Measurements from ENCODE around the gene ANXA9. TPM values are rescaled to one million over a fixed set of nuclear protein-coding genes. Genes with fewer than 3 reads are reported as not detected.

The ANXA9 gene
- total and polyA plus RNA-seq, 7 donors = 0.07 to 0.10 (median 0.07) TPM; not detected in 4

- H3K4me3 ChIP-seq = no peak overlapping the region
- intact Hi-C loops (cut with DNase I) = no loop called here
- H3K4me1 ChIP-seq = no peaks in the 10 kb centered on the region
- peaks cover 5 to 13% of the 10 kb centered on the region in 2 donors for H3K36me3 ChIP-seq (ENCODE audit: insufficient read depth in 1 of 2, low read depth in 1 of 2)
- H3K9me3 ChIP-seq = no peaks in the 10 kb centered on the region
- no peak for ATAC-seq
- no peaks in the 10 kb centered on the region for H3K27me3 ChIP-seq (ENCODE audit: insufficient read depth in 3 of 3, low read length in 2 of 3)
- no peak overlapping the region for H3K27ac ChIP-seq
- 90 to 95% (median 90%) methylated on average over 3 of the region's 3 CpGs for WGBS, 3 donors
- TF ChIP-seq, protein P1, sequence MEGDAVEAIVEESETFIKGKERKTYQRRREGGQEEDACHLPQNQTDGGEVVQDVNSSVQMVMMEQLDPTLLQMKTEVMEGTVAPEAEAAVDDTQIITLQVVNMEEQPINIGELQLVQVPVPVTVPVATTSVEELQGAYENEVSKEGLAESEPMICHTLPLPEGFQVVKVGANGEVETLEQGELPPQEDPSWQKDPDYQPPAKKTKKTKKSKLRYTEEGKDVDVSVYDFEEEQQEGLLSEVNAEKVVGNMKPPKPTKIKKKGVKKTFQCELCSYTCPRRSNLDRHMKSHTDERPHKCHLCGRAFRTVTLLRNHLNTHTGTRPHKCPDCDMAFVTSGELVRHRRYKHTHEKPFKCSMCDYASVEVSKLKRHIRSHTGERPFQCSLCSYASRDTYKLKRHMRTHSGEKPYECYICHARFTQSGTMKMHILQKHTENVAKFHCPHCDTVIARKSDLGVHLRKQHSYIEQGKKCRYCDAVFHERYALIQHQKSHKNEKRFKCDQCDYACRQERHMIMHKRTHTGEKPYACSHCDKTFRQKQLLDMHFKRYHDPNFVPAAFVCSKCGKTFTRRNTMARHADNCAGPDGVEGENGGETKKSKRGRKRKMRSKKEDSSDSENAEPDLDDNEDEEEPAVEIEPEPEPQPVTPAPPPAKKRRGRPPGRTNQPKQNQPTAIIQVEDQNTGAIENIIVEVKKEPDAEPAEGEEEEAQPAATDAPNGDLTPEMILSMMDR (IDR thresholded peaks at IDR 0.05) = no peak
- DNase-seq = no peak
Measured at GRCh38 chr1:151039521-151039920, 57.4 kb downstream of the ANXA9 start.

GRCh38 chr1:151043163-151043562, 61.1 kb downstream of the ANXA9 start:
- TF ChIP-seq, protein P1 (IDR thresholded peaks at IDR 0.05) = no peak
- no peak overlapping the region for H3K27ac ChIP-seq
- H3K27me3 ChIP-seq (ENCODE audit: insufficient read depth in 3 of 3, low read length in 2 of 3) = no peaks in the 10 kb centered on the region
- no peaks in the 10 kb centered on the region for H3K9me3 ChIP-seq
- H3K4me1 ChIP-seq = no peaks in the 10 kb centered on the region
- no peak overlapping the region for H3K4me3 ChIP-seq
- ATAC-seq (no peak), DNase-seq (no peak)
- intact Hi-C loops (cut with DNase I) = no loop called here
- H3K36me3 ChIP-seq (ENCODE audit: insufficient read depth in 1 of 2, low read depth in 1 of 2) = peaks cover 3 to 4% of the 10 kb centered on the region in 2 donors
- 86 to 95% (median 94%) methylated on average over 1 of the region's 1 CpG for WGBS, 3 donors

Other genes starting within 250 kb of the ANXA9 start
- gene CTSS, start 216.5 kb upstream of the ANXA9 start, total RNA-seq = 10 to 100 TPM in 3 of 4 donors, 1 to 10 TPM in 1; 9.7 to 14.5 (median 11.4) TPM
- 1 to 10 TPM; 2.4 to 4.1 (median 2.5) TPM for gene CTSS, start 216.5 kb upstream of the ANXA9 start, polyA plus RNA-seq
- gene CTSK, start 174.0 kb upstream of the ANXA9 start, total RNA-seq = 10 to 100 TPM in 1 of 4 donors, 1 to 10 TPM in 3; 2.8 to 16.9 (median 5.7) TPM
- 1 to 10 TPM; 2.9 to 4.5 (median 3.4) TPM for gene CTSK, start 174.0 kb upstream of the ANXA9 start, polyA plus RNA-seq
- 10 to 100 TPM; 38.0 to 38.9 (median 38.5) TPM for gene ARNT, start 105.7 kb upstream of the ANXA9 start, total RNA-seq
- 10 to 100 TPM; 11.5 to 29.4 (median 13.6) TPM for gene ARNT, start 105.7 kb upstream of the ANXA9 start, polyA plus RNA-seq
- not detected for gene CTXND2, start 95.2 kb upstream of the ANXA9 start, total RNA-seq
- gene CTXND2, start 95.2 kb upstream of the ANXA9 start, polyA plus RNA-seq = not detected
- gene SETDB1, start 55.9 kb upstream of the ANXA9 start, total RNA-seq = 10 to 100 TPM; 19.4 to 27.1 (median 20.4) TPM
- 10 to 100 TPM; 12.8 to 14.8 (median 13.5) TPM for gene SETDB1, start 55.9 kb upstream of the ANXA9 start, polyA plus RNA-seq
- gene CERS2, start 7.5 kb upstream of the ANXA9 start, total RNA-seq = 10 to 100 TPM; 42.1 to 61.0 (median 51.1) TPM
- gene CERS2, start 7.5 kb upstream of the ANXA9 start, polyA plus RNA-seq = 10 to 100 TPM; 29.8 to 59.6 (median 30.5) TPM
- gene MINDY1, start 24.6 kb downstream of the ANXA9 start, total RNA-seq = 10 to 100 TPM; 13.9 to 26.0 (median 18.5) TPM
- gene MINDY1, start 24.6 kb downstream of the ANXA9 start, polyA plus RNA-seq = 10 to 100 TPM in 1 of 3 donors, 1 to 10 TPM in 2; 4.4 to 16.2 (median 9.7) TPM
- 10 to 100 TPM; 17.5 to 30.2 (median 24.6) TPM for gene PRUNE1, start 26.2 kb downstream of the ANXA9 start, total RNA-seq
- gene PRUNE1, start 26.2 kb downstream of the ANXA9 start, polyA plus RNA-seq = 10 to 100 TPM; 12.4 to 33.8 (median 15.1) TPM
- under 1 TPM; 0.06 to 0.96 (median 0.43) TPM for gene BNIPL, start 54.3 kb downstream of the ANXA9 start, total RNA-seq
- under 1 TPM; 0.04 to 0.10 (median 0.05) TPM for gene BNIPL, start 54.3 kb downstream of the ANXA9 start, polyA plus RNA-seq
- 1 to 10 TPM; 5.1 to 8.8 (median 6.9) TPM for gene C1orf56, start 65.5 kb downstream of the ANXA9 start, total RNA-seq
- 10 to 100 TPM in 1 of 3 donors, 1 to 10 TPM in 2; 1.3 to 16.9 (median 6.5) TPM for gene C1orf56, start 65.5 kb downstream of the ANXA9 start, polyA plus RNA-seq
- 10 to 100 TPM; 26.1 to 49.8 (median 33.2) TPM for gene CDC42SE1, start 77.3 kb downstream of the ANXA9 start, total RNA-seq
- gene CDC42SE1, start 77.3 kb downstream of the ANXA9 start, polyA plus RNA-seq = 10 to 100 TPM; 20.1 to 46.4 (median 24.7) TPM
- 10 to 100 TPM in 1 of 4 donors, 1 to 10 TPM in 3; 1.3 to 35.8 (median 4.5) TPM for gene MLLT11, start 78.1 kb downstream of the ANXA9 start, total RNA-seq
- gene MLLT11, start 78.1 kb downstream of the ANXA9 start, polyA plus RNA-seq = 1 to 10 TPM; 1.2 to 5.0 (median 1.3) TPM
- 10 to 100 TPM in 2 of 4 donors, 1 to 10 TPM in 2; 8.2 to 15.9 (median 9.7) TPM for gene GABPB2, start 88.5 kb downstream of the ANXA9 start, total RNA-seq
- 1 to 10 TPM; 2.6 to 7.0 (median 3.6) TPM for gene GABPB2, start 88.5 kb downstream of the ANXA9 start, polyA plus RNA-seq
- gene SEMA6C, start 164.3 kb downstream of the ANXA9 start, total RNA-seq = 100 to 1,000 TPM in 2 of 4 donors, 10 to 100 TPM in 2; 56.3 to 145 (median 101) TPM
- 10 to 100 TPM in 2 of 3 donors, 1 to 10 TPM in 1; 8.9 to 46.3 (median 29.5) TPM for gene SEMA6C, start 164.3 kb downstream of the ANXA9 start, polyA plus RNA-seq
- 1 to 10 TPM in 1 of 4 donors, under 1 TPM in 3; 0.56 to 1.3 (median 0.74) TPM for gene TNFAIP8L2, start 174.4 kb downstream of the ANXA9 start, total RNA-seq
- 1 to 10 TPM in 2 of 3 donors, under 1 TPM in 1; 0.62 to 1.1 (median 1.1) TPM for gene TNFAIP8L2, start 174.4 kb downstream of the ANXA9 start, polyA plus RNA-seq
- gene LYSMD1, start 183.6 kb downstream of the ANXA9 start, total RNA-seq = 10 to 100 TPM in 3 of 4 donors, 1 to 10 TPM in 1; 6.7 to 17.5 (median 12.3) TPM
- gene LYSMD1, start 183.6 kb downstream of the ANXA9 start, polyA plus RNA-seq = 10 to 100 TPM in 1 of 3 donors, 1 to 10 TPM in 2; 8.4 to 18.0 (median 8.6) TPM
- gene SCNM1, start 183.9 kb downstream of the ANXA9 start, total RNA-seq = 10 to 100 TPM; 23.6 to 47.9 (median 39.5) TPM
- 10 to 100 TPM; 71.0 to 78.7 (median 72.3) TPM for gene SCNM1, start 183.9 kb downstream of the ANXA9 start, polyA plus RNA-seq
- 100 to 1,000 TPM; 102 to 434 (median 407) TPM for gene TMOD4, start 193.7 kb downstream of the ANXA9 start, total RNA-seq
- 100 to 1,000 TPM in 2 of 3 donors, 10 to 100 TPM in 1; 17.6 to 274 (median 154) TPM for gene TMOD4, start 193.7 kb downstream of the ANXA9 start, polyA plus RNA-seq
- 100 to 1,000 TPM in 1 of 4 donors, 10 to 100 TPM in 3; 38.6 to 112 (median 59.8) TPM for gene VPS72, start 207.9 kb downstream of the ANXA9 start, total RNA-seq
- gene VPS72, start 207.9 kb downstream of the ANXA9 start, polyA plus RNA-seq = 100 to 1,000 TPM in 1 of 3 donors, 10 to 100 TPM in 2; 30.8 to 100 (median 70.7) TPM
- gene PIP5K1A, start 216.3 kb downstream of the ANXA9 start, total RNA-seq = 10 to 100 TPM; 29.5 to 46.8 (median 38.6) TPM
- gene PIP5K1A, start 216.3 kb downstream of the ANXA9 start, polyA plus RNA-seq = 10 to 100 TPM; 10.8 to 35.4 (median 14.5) TPM

All from psoas muscle (tissue), 8 donors.